Measurements from ENCODE around the gene RGSL1. TPM values are rescaled to one million over a fixed set of nuclear protein-coding genes. Genes with fewer than 3 reads are reported as not detected.
A peak's percentile ranks its signal among the peaks of the same experiment; 100 is the strongest.
"Not testable (repeated sequence)": the region's sequence is repeated elsewhere in the genome, so short reads cannot be mapped to it uniquely, and the experiment has no call there.

The RGSL1 gene
- total RNA-seq, 2 experiments from 2014 or later = not detected

DNA sequence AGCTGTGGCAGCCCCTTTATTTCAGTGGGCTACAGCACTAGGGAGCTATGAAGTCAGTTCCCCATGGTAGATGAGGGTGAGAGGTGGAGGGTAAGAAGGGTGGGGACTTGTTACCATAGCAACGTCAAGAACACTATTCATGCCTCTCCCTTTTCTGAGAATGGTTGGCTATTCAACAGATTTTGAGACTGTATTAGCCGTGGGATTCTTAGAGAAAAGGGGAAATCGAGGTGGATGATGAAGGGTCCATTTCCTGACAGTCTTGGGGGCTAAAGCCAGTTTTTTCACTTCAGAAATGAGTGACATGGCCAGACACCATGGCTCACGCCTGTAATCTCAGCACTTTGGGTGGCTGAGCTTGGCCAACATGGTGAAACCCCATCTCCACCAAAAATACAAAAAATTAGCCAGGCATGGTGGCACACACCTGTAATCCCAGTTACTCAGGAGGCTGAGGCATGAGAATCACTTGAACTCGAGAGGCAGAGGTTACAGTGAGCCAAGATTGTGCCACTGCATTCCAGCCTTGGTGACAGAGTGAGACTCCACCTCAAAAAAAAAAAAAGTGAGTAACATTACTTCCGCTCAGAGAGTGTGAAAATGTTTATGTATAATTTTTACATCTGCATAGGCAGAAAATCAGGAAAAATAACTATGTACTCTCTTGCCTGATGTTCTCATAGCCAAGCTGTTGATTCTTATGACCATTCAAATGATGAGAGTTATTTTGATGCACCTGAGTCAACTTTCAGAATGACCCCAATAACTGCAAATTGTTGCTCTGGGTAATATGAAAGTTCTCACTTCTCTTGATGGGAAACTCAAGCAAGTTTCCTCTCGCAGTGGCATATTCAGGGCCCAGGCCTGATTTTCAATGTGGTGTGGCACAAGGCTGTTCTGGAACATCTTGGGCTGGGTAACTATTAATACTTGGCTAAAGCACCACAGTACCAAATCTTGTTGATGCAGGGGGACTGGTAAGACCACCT, 23.2 kb upstream of the RGSL1 start:
- peaks cover 16% of the 10 kb centered on the region for H3K4me1 Mint-ChIP-seq
- no peak overlapping the region for H3K4me3 Mint-ChIP-seq
- ChIA-PET POLR2A (no interaction called here), CTCF (interaction anchor here (0.6 to 0.7 kb wide), 2 partner anchors 35 to 322 kb away, joined by 4 to 7 read pairs; partner anchors contain the start of gene GLUL)
- no peaks in the 10 kb centered on the region for H3K36me3 Mint-ChIP-seq (ENCODE audit: low read depth)
- no peak for DNase-seq
- H3K27ac Mint-ChIP-seq = no peak overlapping the region
- peaks cover 27% of the 10 kb centered on the region for H3K27me3 Mint-ChIP-seq
- no peaks in the 10 kb centered on the region for H3K9me3 Mint-ChIP-seq

DNA sequence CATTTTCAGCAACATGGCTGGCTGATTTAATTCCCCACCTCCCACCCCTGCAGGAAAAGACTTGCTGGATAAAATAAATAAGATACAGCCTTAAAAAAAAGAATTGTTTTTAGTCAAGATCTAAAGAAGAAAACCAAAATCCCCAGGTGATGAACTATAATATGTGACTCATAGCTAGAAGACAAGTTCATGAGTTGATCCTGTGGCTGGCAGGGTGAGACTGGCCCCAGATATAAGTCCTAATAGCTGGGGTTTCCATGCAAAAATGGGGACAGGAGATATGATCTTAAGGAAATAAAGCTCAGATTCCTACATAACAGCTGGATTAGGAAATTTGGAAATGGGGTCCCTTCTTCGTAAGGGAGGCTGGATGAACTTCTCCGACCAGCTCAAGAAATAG, 21.9 kb upstream of the RGSL1 start:
- Mint-ChIP-seq H3K36me3 (ENCODE audit: low read depth) (no peaks in the 10 kb centered on the region), H3K4me1 (peaks cover 16% of the 10 kb centered on the region), H3K27ac (no peak overlapping the region), H3K27me3 (peaks cover 16% of the 10 kb centered on the region), H3K9me3 (no peaks in the 10 kb centered on the region), H3K4me3 (no peak overlapping the region)
- DNase-seq = no peak
- ChIA-PET POLR2A (no interaction called here), CTCF (no interaction called here)

DNA sequence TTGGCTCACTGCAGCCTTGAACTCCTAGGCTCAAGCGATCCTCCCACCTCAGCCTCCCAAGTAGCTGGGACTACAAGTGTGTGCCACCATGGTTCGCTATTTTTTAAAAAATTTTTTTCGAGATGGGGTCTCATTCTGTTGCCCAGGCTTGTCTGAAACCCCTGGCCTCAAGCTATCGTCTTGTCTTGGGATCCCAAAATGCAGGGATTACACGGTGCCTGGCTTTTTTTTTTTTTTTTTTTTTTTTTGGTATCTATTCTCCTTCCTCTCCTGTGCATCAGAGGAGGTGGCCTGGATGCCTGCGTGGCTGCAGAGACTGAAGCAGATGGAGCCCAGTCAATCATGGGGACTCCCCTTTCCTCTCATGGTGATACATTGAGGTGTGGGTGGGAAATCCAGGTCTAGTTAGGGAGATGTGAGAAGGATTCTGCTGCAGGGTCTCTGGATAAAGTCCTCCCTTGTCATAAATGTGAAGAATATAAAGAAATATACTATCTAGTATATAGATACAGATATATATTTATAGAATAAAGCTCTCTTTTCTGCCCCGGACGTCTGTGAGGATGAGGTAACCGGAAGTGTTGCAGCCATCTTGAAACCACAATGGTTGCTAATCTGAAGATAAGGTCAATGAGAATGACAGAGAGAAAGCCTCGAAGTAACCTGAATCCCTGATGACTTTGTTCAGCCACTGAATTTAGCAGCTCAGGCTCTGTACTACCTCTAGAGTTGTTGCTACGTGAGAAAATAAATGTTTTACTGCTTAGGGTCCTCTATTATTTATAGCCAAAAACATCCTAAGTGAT, 19.5 kb upstream of the RGSL1 start:
- Mint-ChIP-seq H3K4me3 (no peak overlapping the region), H3K9me3 (no peaks in the 10 kb centered on the region), H3K4me1 (peaks cover 16% of the 10 kb centered on the region), H3K36me3 (ENCODE audit: low read depth) (no peaks in the 10 kb centered on the region), H3K27me3 (peaks cover 12% of the 10 kb centered on the region), H3K27ac (no peak overlapping the region)
- peak; percentile 36 for DNase-seq
- POLR2A ChIA-PET = no interaction called here
- CTCF ChIA-PET = interaction anchor here (0.6 to 1.1 kb wide), 2 partner anchors 345 to 1974 kb away, joined by 3 read pairs; no protein-coding TSS in a partner anchor

DNA sequence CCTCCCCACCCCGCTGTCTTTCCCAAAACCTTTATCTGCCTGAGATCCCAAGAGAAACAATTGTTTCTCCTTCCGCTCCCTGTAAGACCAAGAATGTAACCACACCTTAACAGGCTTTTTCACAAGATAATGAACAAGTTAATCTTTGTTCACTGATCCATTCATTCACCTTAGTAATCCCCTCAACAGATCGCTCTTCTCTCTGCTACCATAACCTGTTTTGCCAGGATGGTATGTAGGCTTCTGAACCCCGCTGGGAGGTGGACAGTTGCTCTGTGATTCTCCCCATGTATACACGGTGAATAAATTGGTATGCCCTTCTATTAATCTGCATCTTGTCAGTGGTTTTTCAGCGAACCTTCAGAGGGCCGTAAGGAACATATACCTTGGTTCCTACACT, 18.7 kb upstream of the RGSL1 start:
- Mint-ChIP-seq H3K4me3 (no peak overlapping the region), H3K36me3 (ENCODE audit: low read depth) (no peaks in the 10 kb centered on the region), H3K9me3 (no peaks in the 10 kb centered on the region), H3K27me3 (peaks cover 12% of the 10 kb centered on the region), H3K4me1 (peaks cover 16% of the 10 kb centered on the region), H3K27ac (no peak overlapping the region)
- ChIA-PET POLR2A (no interaction called here), CTCF (interaction anchor here (0.6 kb wide), 1 partner anchor 1975 kb away, joined by 3 read pairs; no protein-coding TSS in a partner anchor)
- no peak for DNase-seq

DNA sequence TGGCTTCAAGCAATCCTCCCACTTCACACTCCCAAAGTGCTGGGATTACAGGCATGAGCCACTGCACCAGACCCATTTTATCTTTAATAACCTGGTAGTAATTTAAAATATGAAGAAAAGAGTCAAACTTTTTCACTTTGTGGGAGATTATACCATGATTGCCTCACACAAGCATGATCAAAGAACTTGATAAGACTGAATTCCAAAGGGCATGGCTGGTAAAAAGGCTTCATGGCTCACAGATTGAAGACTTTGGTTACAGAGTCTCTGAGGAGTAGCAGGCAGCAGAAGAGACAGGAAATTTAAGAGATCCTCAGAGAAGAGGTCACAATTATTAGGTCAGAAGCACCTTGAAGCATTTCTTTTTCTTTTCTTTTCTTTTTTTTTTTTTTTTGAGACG, 16.4 kb upstream of the RGSL1 start:
- H3K9me3 Mint-ChIP-seq = peaks cover 5% of the 10 kb centered on the region
- POLR2A ChIA-PET = no interaction called here
- H3K36me3 Mint-ChIP-seq (ENCODE audit: low read depth) = no peaks in the 10 kb centered on the region
- H3K4me3 Mint-ChIP-seq = no peak overlapping the region
- CTCF ChIA-PET = interaction anchor here (0.5 to 1.1 kb wide), 2 partner anchors 32 to 160 kb away, joined by 3 to 8 read pairs; no protein-coding TSS in a partner anchor
- peaks cover 18% of the 10 kb centered on the region for H3K4me1 Mint-ChIP-seq
- DNase-seq = no peak
- H3K27ac Mint-ChIP-seq = no peak overlapping the region
- H3K27me3 Mint-ChIP-seq = peaks cover 15% of the 10 kb centered on the region

DNA sequence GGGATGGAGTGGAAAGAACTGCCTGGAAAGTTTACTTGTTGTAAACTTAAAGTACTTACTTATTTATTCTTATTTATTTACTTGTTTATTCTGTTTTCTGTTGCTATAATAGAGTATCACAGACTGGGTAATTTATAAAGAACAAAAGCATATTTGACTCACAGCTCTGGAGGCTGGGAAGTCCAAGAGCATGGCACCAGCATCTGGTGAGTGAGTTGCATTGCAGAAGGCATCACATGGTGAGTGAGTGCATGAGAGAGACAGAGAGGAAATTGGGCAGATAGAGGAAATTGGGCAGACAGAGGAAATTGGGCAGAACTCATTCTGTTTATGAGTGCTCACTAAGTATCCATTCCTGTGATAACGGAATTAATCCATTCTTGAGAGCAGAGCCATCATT, 11.6 kb upstream of the RGSL1 start:
- no peak overlapping the region for H3K27ac Mint-ChIP-seq
- H3K4me1 Mint-ChIP-seq = peaks cover 3% of the 10 kb centered on the region
- ChIA-PET POLR2A (no interaction called here), CTCF (interaction anchor here (1.6 kb wide), 1 partner anchor 344 kb away, joined by 5 read pairs; no protein-coding TSS in a partner anchor)
- peaks cover 10% of the 10 kb centered on the region for H3K27me3 Mint-ChIP-seq
- peaks cover 5% of the 10 kb centered on the region for H3K9me3 Mint-ChIP-seq
- no peak for DNase-seq
- H3K4me3 Mint-ChIP-seq = no peak overlapping the region
- no peaks in the 10 kb centered on the region for H3K36me3 Mint-ChIP-seq (ENCODE audit: low read depth)

DNA sequence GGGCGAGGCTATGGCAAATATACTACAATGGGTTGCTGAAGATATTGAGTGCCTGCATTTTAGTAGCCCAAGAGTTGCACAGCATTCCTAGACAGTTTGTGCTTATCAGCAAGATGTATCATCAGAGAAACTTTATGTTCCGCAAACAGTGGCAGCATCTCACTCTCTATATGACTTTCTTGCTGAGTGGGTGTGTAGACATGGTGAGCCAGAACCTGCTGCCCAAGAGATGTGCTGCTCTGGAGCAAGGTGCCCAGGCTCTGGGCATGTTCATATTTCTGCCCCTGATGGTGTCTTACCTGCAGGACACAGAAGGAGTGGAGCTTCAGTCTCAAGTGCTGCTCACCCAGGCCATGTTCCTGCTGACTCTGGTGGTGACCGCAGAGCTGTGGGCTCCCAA, 8.2 kb upstream of the RGSL1 start:
- DNase-seq = no peak
- no peak overlapping the region for H3K27ac Mint-ChIP-seq
- no peaks in the 10 kb centered on the region for H3K36me3 Mint-ChIP-seq (ENCODE audit: low read depth)
- peaks cover 6% of the 10 kb centered on the region for H3K4me1 Mint-ChIP-seq
- no peak overlapping the region for H3K4me3 Mint-ChIP-seq
- peaks cover 5% of the 10 kb centered on the region for H3K9me3 Mint-ChIP-seq
- ChIA-PET CTCF (no interaction called here), POLR2A (no interaction called here)
- peaks cover 10% of the 10 kb centered on the region for H3K27me3 Mint-ChIP-seq

DNA sequence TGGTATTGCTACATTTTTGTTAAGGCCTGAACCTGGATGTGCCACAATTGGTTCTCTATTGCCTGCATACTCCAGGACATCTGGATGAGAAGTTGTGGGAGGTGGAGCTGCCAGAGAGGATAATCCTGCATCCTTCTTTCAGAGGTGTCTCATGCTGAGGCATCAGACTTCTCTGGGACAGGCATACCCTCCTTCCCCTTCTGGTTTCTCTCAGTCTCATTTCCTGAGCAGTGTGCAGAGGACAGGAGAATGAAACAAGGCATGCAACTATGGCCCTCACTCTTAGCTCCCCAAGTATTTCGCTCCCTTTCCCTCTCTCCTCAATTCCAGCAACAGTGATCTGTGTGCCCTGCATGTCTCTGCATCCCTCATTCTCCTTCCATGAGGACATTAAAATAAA, 7.6 kb upstream of the RGSL1 start:
- peaks cover 5% of the 10 kb centered on the region for H3K9me3 Mint-ChIP-seq
- no peak overlapping the region for H3K4me3 Mint-ChIP-seq
- ChIA-PET POLR2A (no interaction called here), CTCF (interaction anchor here (1.5 kb wide), 1 partner anchor 358 kb away, joined by 3 read pairs; no protein-coding TSS in a partner anchor)
- no peak for DNase-seq
- H3K27ac Mint-ChIP-seq = no peak overlapping the region
- H3K27me3 Mint-ChIP-seq = peaks cover 8% of the 10 kb centered on the region
- H3K36me3 Mint-ChIP-seq (ENCODE audit: low read depth) = no peaks in the 10 kb centered on the region
- H3K4me1 Mint-ChIP-seq = peaks cover 6% of the 10 kb centered on the region

DNA sequence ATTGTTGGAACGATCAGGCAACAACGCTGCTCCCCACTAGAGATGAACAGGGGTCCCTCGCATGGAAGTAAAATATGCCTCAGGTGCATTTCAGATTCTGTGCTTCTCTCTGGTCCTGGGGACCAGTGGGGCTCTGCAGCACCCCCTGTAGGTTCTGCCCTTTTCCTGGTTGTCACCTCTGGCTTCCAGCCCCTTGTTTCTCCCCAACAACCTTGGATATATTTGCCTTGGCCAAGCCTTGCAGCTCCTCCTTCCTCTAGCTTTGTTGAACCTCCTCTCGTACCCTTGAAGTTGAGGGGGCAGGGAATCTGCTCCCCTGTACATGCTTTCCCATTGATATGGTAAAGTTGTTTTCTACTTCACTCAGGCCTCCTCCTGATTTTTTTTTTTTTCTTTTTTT, 5.4 kb upstream of the RGSL1 start:
- Mint-ChIP-seq H3K27me3 (peaks cover 6% of the 10 kb centered on the region), H3K4me1 (peaks cover 3% of the 10 kb centered on the region), H3K36me3 (ENCODE audit: low read depth) (no peaks in the 10 kb centered on the region), H3K9me3 (no peaks in the 10 kb centered on the region), H3K27ac (no peak overlapping the region), H3K4me3 (no peak overlapping the region)
- ChIA-PET CTCF (interaction anchor here (0.5 to 1.0 kb wide), 3 partner anchors 153 to 456 kb away, joined by 3 read pairs; no protein-coding TSS in a partner anchor), POLR2A (no interaction called here)
- no peak for DNase-seq

DNA sequence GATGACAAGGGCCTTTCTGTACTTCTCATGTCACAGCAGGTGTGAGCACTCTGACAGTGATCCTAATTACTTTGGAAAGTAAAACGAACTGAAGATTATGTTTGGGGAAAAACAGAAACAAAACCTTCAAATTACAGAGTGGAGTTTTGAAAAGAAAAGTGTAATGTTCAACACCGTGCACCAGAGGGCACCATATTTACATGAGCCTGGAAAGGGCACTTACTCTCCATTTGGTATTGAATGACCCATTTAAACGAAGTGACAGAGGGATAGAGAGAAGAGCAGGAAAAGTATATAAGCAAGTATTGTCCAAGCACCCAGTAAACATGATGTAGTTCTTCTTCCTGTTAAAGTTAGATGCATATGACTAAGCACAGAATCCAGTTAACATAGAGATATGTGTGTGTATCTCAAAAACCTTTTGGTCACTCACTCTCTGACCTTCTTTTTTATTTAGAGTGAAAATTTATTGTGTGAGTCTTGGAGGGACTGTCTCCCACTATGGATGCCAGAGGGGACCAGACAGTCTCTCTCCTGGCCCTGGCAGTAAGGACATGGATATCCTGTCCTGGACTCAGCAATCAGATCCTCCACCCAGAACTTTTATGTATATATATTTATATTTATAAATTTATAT, 3.8 kb upstream of the RGSL1 start:
- Mint-ChIP-seq H3K4me3 (no peak overlapping the region), H3K4me1 (peaks cover 3% of the 10 kb centered on the region), H3K27me3 (peaks cover 6% of the 10 kb centered on the region), H3K36me3 (ENCODE audit: low read depth) (no peaks in the 10 kb centered on the region), H3K9me3 (no peaks in the 10 kb centered on the region), H3K27ac (no peak overlapping the region)
- DNase-seq = peak; percentile 43
- ChIA-PET CTCF (no interaction called here), POLR2A (no interaction called here)

DNA sequence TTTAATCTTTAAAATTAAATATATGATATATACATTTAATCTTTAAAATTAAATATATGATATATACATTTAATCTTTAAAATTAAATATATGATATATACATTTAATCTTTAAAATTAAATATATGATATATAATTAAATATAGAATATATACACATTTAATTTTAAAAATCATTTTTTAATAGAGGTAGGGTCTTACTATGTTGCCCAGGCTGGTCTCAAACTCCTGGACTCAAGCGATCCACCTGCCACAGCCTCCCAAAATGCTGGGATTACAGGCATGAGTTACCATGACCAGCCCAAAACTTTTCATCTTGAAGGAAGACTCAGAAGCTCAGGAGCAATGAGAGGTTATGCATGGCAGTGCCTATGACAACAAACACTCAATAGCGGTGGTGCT, 2.8 kb upstream of the RGSL1 start:
- H3K4me3 Mint-ChIP-seq; DNase-seq; POLR2A ChIA-PET; H3K36me3 Mint-ChIP-seq (ENCODE audit: low read depth); H3K27ac Mint-ChIP-seq; H3K27me3 Mint-ChIP-seq; H3K4me1 Mint-ChIP-seq; CTCF ChIA-PET; H3K9me3 Mint-ChIP-seq: not testable (repeated sequence)

DNA sequence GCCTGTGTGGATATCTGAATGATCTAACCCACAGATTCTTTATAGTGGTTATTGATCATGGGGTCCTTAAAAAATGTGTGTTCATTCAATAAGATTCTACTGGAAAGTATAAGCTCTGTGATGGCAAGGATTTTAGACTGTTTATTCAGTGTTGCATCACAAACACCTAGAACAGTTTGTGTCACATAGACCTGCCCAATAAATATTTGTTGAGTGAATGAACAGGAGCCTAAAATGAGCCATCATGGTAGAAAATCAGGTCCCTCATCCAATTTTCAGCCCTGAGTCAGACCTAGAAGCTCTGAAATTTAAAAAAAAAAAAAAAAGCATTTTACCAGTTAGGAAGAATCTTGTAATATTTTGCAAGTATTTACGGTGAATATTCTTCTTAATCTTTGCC, 2.3 kb upstream of the RGSL1 start:
- Mint-ChIP-seq H3K4me3 (no peak overlapping the region), H3K27me3 (peaks cover 3% of the 10 kb centered on the region), H3K36me3 (ENCODE audit: low read depth) (no peaks in the 10 kb centered on the region), H3K27ac (no peak overlapping the region), H3K9me3 (no peaks in the 10 kb centered on the region), H3K4me1 (peaks cover 9% of the 10 kb centered on the region)
- CTCF ChIA-PET = no interaction called here
- DNase-seq = no peak
- POLR2A ChIA-PET = no interaction called here

DNA sequence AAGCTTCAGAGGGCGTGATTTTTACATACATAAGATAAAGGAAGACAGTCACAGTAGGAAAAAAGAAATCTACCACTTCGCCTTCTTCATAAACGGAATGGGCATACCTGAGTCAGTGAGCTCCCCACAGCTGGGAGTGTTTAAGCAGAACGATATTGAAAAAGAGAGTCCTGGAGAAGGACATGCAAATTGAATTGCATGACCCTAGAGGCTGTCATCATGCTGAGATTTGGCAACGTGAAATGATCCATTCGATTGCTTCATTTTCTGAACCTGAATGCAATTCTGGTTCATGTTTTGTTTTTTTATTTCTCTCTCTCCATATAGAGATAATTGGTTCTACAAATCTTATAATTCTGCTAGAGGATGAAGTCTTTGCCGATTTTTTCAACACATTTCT, 3.7 kb downstream of the RGSL1 start:
- POLR2A ChIA-PET = no interaction called here
- no peak for DNase-seq

More for the DNA sequence above, 3.7 kb downstream of the RGSL1 start:
- peaks cover 6% of the 10 kb centered on the region for H3K4me1 Mint-ChIP-seq
- H3K27ac Mint-ChIP-seq = no peak overlapping the region
- CTCF ChIA-PET = no interaction called here
- H3K27me3 Mint-ChIP-seq = peaks cover 20% of the 10 kb centered on the region
- H3K4me3 Mint-ChIP-seq = no peak overlapping the region
- no peaks in the 10 kb centered on the region for H3K9me3 Mint-ChIP-seq
- H3K36me3 Mint-ChIP-seq (ENCODE audit: low read depth) = no peaks in the 10 kb centered on the region
